Spleen (tissue), 3 donors: ENCODE measurements around the gene IL1RAPL2.

Source experiments
- POLR2A ChIP-seq, 3 donors: fragments of 450-650 bp; IDR thresholded peaks; one replicate each; pipeline ENCODE4 v1.5.1; 2017; ENCODE audit warnings: antibody characterized with exemption in 3 of 3, mild to moderate bottlenecking in 1 of 3
- POLR2AphosphoS5 ChIP-seq, 3 donors: sonication (generic); formaldehyde crosslinking; IDR thresholded peaks; one replicate each; pipeline ENCODE4 v1.5.1; 2017; ENCODE audit warnings: antibody characterized with exemption in 3 of 3

DNA sequence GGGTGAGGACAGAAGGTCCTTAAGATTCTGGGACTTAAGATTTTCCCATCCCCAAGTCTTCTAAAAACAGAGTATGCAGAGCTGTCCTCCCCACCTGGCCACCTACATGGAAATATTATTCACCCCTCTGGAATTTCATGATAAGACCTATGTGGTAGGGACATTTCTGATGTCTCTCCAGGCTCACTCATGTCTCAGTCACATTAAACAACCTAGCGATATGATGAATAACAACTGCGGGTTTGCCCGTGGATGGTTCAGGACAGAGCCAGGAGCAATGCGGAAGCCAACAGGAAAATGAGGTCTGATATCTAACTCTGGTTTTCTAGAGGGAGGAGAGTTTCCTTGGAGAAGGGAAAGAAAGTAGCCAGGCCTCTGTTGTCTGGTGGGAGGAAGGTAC lies 607.1 kb downstream of the IL1RAPL2 start:
- no peak for TF ChIP-seq POLR2AphosphoS5 (IDR thresholded peaks at IDR 0.05)
- no peak for TF ChIP-seq POLR2A (IDR thresholded peaks at IDR 0.05)
